ENCODE results near the gene ODAD4.
"Not testable (repeated sequence)": the region's sequence is repeated elsewhere in the genome, so short reads cannot be mapped to it uniquely, and the experiment has no call there.

GRCh38 chr17:42010266-42010680 is 79.9 kb downstream of the ODAD4 start:
- not testable (repeated sequence) for TF ChIP-seq CTCF (IDR thresholded peaks at IDR 0.05 in 2 of 3, conservative IDR thresholded peaks at IDR 0.05 in 1 of 3; ENCODE audit: borderline replicate concordance in 1 of 3, insufficient read depth in 1 of 3, low read depth in 2 of 3, low read length in 2 of 3); ELF1 (IDR thresholded peaks at IDR 0.05; ENCODE audit: borderline replicate concordance, low read depth); SRF (IDR thresholded peaks at IDR 0.05; ENCODE audit: low read depth); EZH2phosphoT487 (IDR thresholded peaks at IDR 0.05; ENCODE audit: borderline replicate concordance); EZH2 (IDR thresholded peaks at IDR 0.05); YY1 (IDR thresholded peaks at IDR 0.05; ENCODE audit: extremely low read depth, insufficient replicate concordance, low read depth, low read length); RAD21 (IDR thresholded peaks at IDR 0.05; ENCODE audit: low read depth); JUND (IDR thresholded peaks at IDR 0.05); SIN3A (IDR thresholded peaks at IDR 0.05; ENCODE audit: low read depth); ATF3 (IDR thresholded peaks at IDR 0.05)
